GM23338 (cell line): ENCODE measurements around the gene PAPPA2. TPM values are rescaled to one million over a fixed set of nuclear protein-coding genes. Genes with fewer than 3 reads are reported as not detected.

Experiments
- ATAC-seq: fragments of 200-7000 bp; cut with Tn5 transposase; 3 replicates; pipeline ENCODE4 v1.9.1; 2020
- DNase-seq: peaks from one replicate; pipeline ENCODE4 v3.0.0-alpha.2; 2015; ENCODE audit warnings: low spot score
- H2AFZ ChIP-seq: fragments of 200-600 bp; sonication (generic); 2 replicates; pipeline ENCODE4 v1.8.0; 2016; ENCODE audit warnings: antibody characterized with exemption, mild to moderate bottlenecking, moderate library complexity
- H3F3A ChIP-seq: fragments of 200-600 bp; sonication (generic); replicated peaks from 2 replicates; pipeline ENCODE4 v1.8.0; 2017; ENCODE audit warnings: antibody characterized with exemption, mixed run types, low read depth
- H3K27ac ChIP-seq: fragments of 200-600 bp; sonication (generic); 2 replicates; pipeline ENCODE4 v1.6.1; 2016; ENCODE audit warnings: low read depth
- H3K27me3 ChIP-seq: fragments of 200-600 bp; sonication (generic); 2 replicates; pipeline ENCODE4 v1.8.0; 2016; ENCODE audit warnings: mild to moderate bottlenecking, mixed run types, moderate library complexity; ENCODE audit not compliant: insufficient read depth
- H3K36me3 ChIP-seq: fragments of 200-600 bp; sonication (generic); 2 replicates; pipeline ENCODE4 v1.8.0; 2016; ENCODE audit warnings: mild to moderate bottlenecking; ENCODE audit not compliant: insufficient read depth
- H3K4me1 ChIP-seq: fragments of 200-600 bp; sonication (generic); 2 replicates; pipeline ENCODE4 v1.8.0; 2016; ENCODE audit warnings: mild to moderate bottlenecking, moderate library complexity; ENCODE audit not compliant: insufficient read depth
- H3K4me2 ChIP-seq: fragments of 200-600 bp; sonication (generic); 2 replicates; pipeline ENCODE4 v1.7.1; 2017; ENCODE audit warnings: mixed run types
- H3K4me3 ChIP-seq: fragments of 200-600 bp; sonication (generic); 2 replicates; pipeline ENCODE4 v1.6.1; 2016; ENCODE audit warnings: mixed run types
- H3K79me2 ChIP-seq: fragments of 200-600 bp; sonication (generic); replicated peaks from 2 replicates; pipeline ENCODE4 v1.8.0; 2017; ENCODE audit warnings: mild to moderate bottlenecking; ENCODE audit not compliant: insufficient read depth
- H3K9me2 ChIP-seq: fragments of 200-600 bp; sonication (generic); 2 replicates; pipeline ENCODE4 v1.8.0; 2017; ENCODE audit not compliant: insufficient read depth
- H4K20me1 ChIP-seq: fragments of 200-600 bp; sonication (generic); replicated peaks from 2 replicates; pipeline ENCODE4 v1.8.0; 2017; ENCODE audit warnings: mild to moderate bottlenecking; ENCODE audit not compliant: insufficient read depth
- H3K27ac Mint-ChIP-seq: 2 replicates; pipeline ENCODE4 v1.8.0; 2020; ENCODE audit warnings: inconsistent platforms, mild to moderate bottlenecking, moderate library complexity, mixed read lengths
- H3K27me3 Mint-ChIP-seq: 3 replicates; pipeline ENCODE4 v1.8.0; 2022; ENCODE audit warnings: low read depth, mild to moderate bottlenecking, moderate library complexity, mixed read lengths, inconsistent platforms; ENCODE audit not compliant: insufficient read depth, poor library complexity
- H3K36me3 Mint-ChIP-seq: 3 replicates; pipeline ENCODE4 v1.8.0; 2021; ENCODE audit warnings: low read depth, mild to moderate bottlenecking, inconsistent platforms, moderate library complexity, mixed read lengths
- H3K4me1 Mint-ChIP-seq: 3 replicates; pipeline ENCODE4 v1.8.0; 2020; ENCODE audit warnings: mild to moderate bottlenecking, inconsistent platforms, mixed read lengths
- H3K4me3 Mint-ChIP-seq: 3 replicates; pipeline ENCODE4 v1.8.0; 2021; ENCODE audit warnings: moderate library complexity, mild to moderate bottlenecking, inconsistent platforms, mixed read lengths
- H3K9me3 Mint-ChIP-seq: 3 replicates; pipeline ENCODE4 v1.8.0; 2020; ENCODE audit warnings: moderate library complexity, mild to moderate bottlenecking, inconsistent platforms, mixed read lengths
- CREB1 ChIP-seq: fragments of 250-450 bp; sonication (Bioruptor Pico); IDR thresholded peaks from 2 replicates; pipeline ENCODE4 v1.5.0; 2020; ENCODE audit warnings: low read depth, mild to moderate bottlenecking, moderate library complexity
- CTCF ChIP-seq, 2 experiments: fragments of 200-600 bp in 1 of 2; sonication (generic) in 1 of 2; conservative IDR thresholded peaks; 2 replicates each; pipeline versions ENCODE4 v1.5.1 to v1.6.1; 2016 to 2017; ENCODE audit warnings: antibody characterized with exemption in 2 of 2, low read depth in 2 of 2, mild to moderate bottlenecking in 2 of 2, moderate library complexity in 1 of 2
- ETS1 ChIP-seq: IDR thresholded peaks from 2 replicates; pipeline ENCODE4 v1.6.1; 2016; ENCODE audit warnings: antibody characterized with exemption
- EZH2phosphoT487 ChIP-seq: fragments of 200-600 bp; sonication (generic); IDR thresholded peaks from one replicate; pipeline ENCODE4 v1.8.1; 2018; ENCODE audit warnings: antibody characterized with exemption; ENCODE audit not compliant: unreplicated experiment
- JUNB ChIP-seq: IDR thresholded peaks from one replicate; pipeline ENCODE4 v1.6.1; 2016; ENCODE audit warnings: antibody characterized with exemption; ENCODE audit not compliant: unreplicated experiment
- NANOG ChIP-seq: IDR thresholded peaks from 2 replicates; pipeline ENCODE4 v1.6.1; 2016; ENCODE audit warnings: antibody characterized with exemption, borderline replicate concordance
- POLR2AphosphoS5 ChIP-seq: IDR thresholded peaks from 2 replicates; pipeline ENCODE4 v1.6.1; 2016; ENCODE audit warnings: antibody characterized with exemption, low read depth
- STAT1 ChIP-seq: IDR thresholded peaks from one replicate; pipeline ENCODE4 v1.6.1; 2016; ENCODE audit warnings: antibody characterized with exemption; ENCODE audit not compliant: unreplicated experiment
- ZNF114 ChIP-seq: fragments of 250-450 bp; sonication (Bioruptor Pico); IDR thresholded peaks from 2 replicates; pipeline ENCODE4 v1.5.0; 2020; ENCODE audit warnings: mild to moderate bottlenecking, moderate library complexity
- ZNF331 ChIP-seq: fragments of 250-450 bp; sonication (Bioruptor Pico); IDR thresholded peaks from 2 replicates; pipeline ENCODE4 v1.5.0; 2020; ENCODE audit warnings: low read depth, mild to moderate bottlenecking, moderate library complexity
- ZNF462 ChIP-seq: fragments of 250-450 bp; sonication (Bioruptor Pico); IDR thresholded peaks from 2 replicates; pipeline ENCODE4 v1.5.0; 2020; ENCODE audit warnings: mild to moderate bottlenecking, moderate library complexity
- polyA plus RNA-seq: library from polyadenylated mRNA; unstranded; fragments of >200 nt; fragmentation: Nextera tagmentation; extraction: Ambion mirVana; gene quantifications from 2 replicates; pipeline ENCODE4 v1.2.1, GENCODE V29; 2016
- total RNA-seq: library from RNA; depleted of rRNA; stranded (reverse); fragments of >200 nt; shearing (Covaris generic); gene quantifications from 2 replicates; pipeline ENCODE4 v1.2.3, GENCODE V29; 2014

PAPPA2 gene
- total and polyA plus RNA-seq, 2 experiments from 2014 or later = 1.4 to 1.7 TPM

GRCh38 chr1:176603696-176604095 lies 140.7 kb downstream of the PAPPA2 start:
- Mint-ChIP-seq H3K9me3 (no peaks in the 10 kb centered on the region), H3K4me1 (no peaks in the 10 kb centered on the region), H3K4me3 (no peak overlapping the region), H3K27me3 (no peaks in the 10 kb centered on the region), H3K36me3 (no peaks in the 10 kb centered on the region), H3K27ac (no peak overlapping the region)
- Histone ChIP-seq H3K36me3 (no peaks in the 10 kb centered on the region), H3K27ac (no peak overlapping the region), H3F3A (no peaks in the 10 kb centered on the region), H3K27me3 (no peaks in the 10 kb centered on the region), H3K79me2 (no peaks in the 10 kb centered on the region), H3K4me3 (no peak overlapping the region), H4K20me1 (no peaks in the 10 kb centered on the region), H2AFZ (no peak overlapping the region), H3K9me2 (peaks cover 4% of the 10 kb centered on the region; the same call in 1 of the 2 replicates), H3K4me2 (no peak overlapping the region), H3K4me1 (no peaks in the 10 kb centered on the region)
- TF ChIP-seq STAT1 = no peak
- TF ChIP-seq ZNF114 (CRISPR knock-in tag) = no peak
- no peak for TF ChIP-seq CREB1 (CRISPR knock-in tag)
- no peak for TF ChIP-seq NANOG
- no peak for TF ChIP-seq JUNB
- no peak for DNase-seq
- no peak for ATAC-seq

GRCh38 chr1:176604461-176604860 lies 141.5 kb downstream of the PAPPA2 start:
- Mint-ChIP-seq H3K36me3 (no peaks in the 10 kb centered on the region), H3K4me3 (no peak overlapping the region), H3K27me3 (no peaks in the 10 kb centered on the region), H3K27ac (no peak overlapping the region), H3K4me1 (no peaks in the 10 kb centered on the region), H3K9me3 (no peaks in the 10 kb centered on the region)
- H3K4me3 ChIP-seq = no peak overlapping the region
- H3K4me1 ChIP-seq = no peaks in the 10 kb centered on the region
- no peaks in the 10 kb centered on the region for H3F3A ChIP-seq
- no peak for TF ChIP-seq EZH2phosphoT487
- TF ChIP-seq ZNF114 (CRISPR knock-in tag) = no peak
- no peak for TF ChIP-seq POLR2AphosphoS5
- no peak for TF ChIP-seq CREB1 (CRISPR knock-in tag)
- no peak for TF ChIP-seq JUNB
- no peak for TF ChIP-seq CTCF (conservative IDR thresholded peaks at IDR 0.05; ENCODE audit: low read depth in 2 of 2)
- no peak for TF ChIP-seq NANOG
- TF ChIP-seq ZNF462 (CRISPR knock-in tag) = no peak
- no peak for TF ChIP-seq ZNF331 (CRISPR knock-in tag)
- TF ChIP-seq ETS1 = no peak
- no peaks in the 10 kb centered on the region for H3K27me3 ChIP-seq
- H3K36me3 ChIP-seq = no peaks in the 10 kb centered on the region
- no peak overlapping the region for H2AFZ ChIP-seq
- H3K4me2 ChIP-seq = no peak overlapping the region
- H3K9me2 ChIP-seq = peaks cover 8% of the 10 kb centered on the region; the same call in 1 of the 2 replicates
- ATAC-seq (no peak), DNase-seq (no peak)
- no peak overlapping the region for H3K27ac ChIP-seq
- H4K20me1 ChIP-seq = no peaks in the 10 kb centered on the region
- H3K79me2 ChIP-seq = no peaks in the 10 kb centered on the region
